Central memory CD8-positive, alpha-beta T cell (primary cell): ENCODE data around the gene AGRN.

Source experiments
- ATAC-seq: fragments of 150-1000 bp; cut with Tn5 transposase; replicated peaks from 2 replicates; pipeline ENCODE4 v1.10.0; 2022; ENCODE audit warnings: mild to moderate bottlenecking, moderate FRiP score, moderate number of reproducible peaks; ENCODE audit not compliant: poor library complexity, severe bottlenecking; ENCODE audit errors: extremely low read depth
- DNase-seq, 2 donors: peaks; one replicate each; pipeline ENCODE4 v3.0.0; 2021; ENCODE audit warnings: low spot score in 2 of 2
- H3K27ac Mint-ChIP-seq: one replicate; pipeline ENCODE4 v1.8.0; 2022; ENCODE audit warnings: low read depth, mild to moderate bottlenecking, moderate library complexity, mixed read lengths
- H3K27me3 Mint-ChIP-seq: one replicate; pipeline ENCODE4 v1.8.0; 2022; ENCODE audit warnings: mixed read lengths
- H3K36me3 Mint-ChIP-seq: one replicate; pipeline ENCODE4 v1.8.0; 2022; ENCODE audit warnings: mild to moderate bottlenecking, moderate library complexity, mixed read lengths; ENCODE audit not compliant: insufficient read depth
- H3K4me1 Mint-ChIP-seq: one replicate; pipeline ENCODE4 v1.8.0; 2022; ENCODE audit warnings: mixed read lengths
- H3K4me3 Mint-ChIP-seq: one replicate; pipeline ENCODE4 v1.8.0; 2022; ENCODE audit warnings: mild to moderate bottlenecking, moderate library complexity, mixed read lengths
- H3K9me3 Mint-ChIP-seq: one replicate; pipeline ENCODE4 v1.8.0; 2022; ENCODE audit warnings: mixed read lengths

Gene AGRN

DNA sequence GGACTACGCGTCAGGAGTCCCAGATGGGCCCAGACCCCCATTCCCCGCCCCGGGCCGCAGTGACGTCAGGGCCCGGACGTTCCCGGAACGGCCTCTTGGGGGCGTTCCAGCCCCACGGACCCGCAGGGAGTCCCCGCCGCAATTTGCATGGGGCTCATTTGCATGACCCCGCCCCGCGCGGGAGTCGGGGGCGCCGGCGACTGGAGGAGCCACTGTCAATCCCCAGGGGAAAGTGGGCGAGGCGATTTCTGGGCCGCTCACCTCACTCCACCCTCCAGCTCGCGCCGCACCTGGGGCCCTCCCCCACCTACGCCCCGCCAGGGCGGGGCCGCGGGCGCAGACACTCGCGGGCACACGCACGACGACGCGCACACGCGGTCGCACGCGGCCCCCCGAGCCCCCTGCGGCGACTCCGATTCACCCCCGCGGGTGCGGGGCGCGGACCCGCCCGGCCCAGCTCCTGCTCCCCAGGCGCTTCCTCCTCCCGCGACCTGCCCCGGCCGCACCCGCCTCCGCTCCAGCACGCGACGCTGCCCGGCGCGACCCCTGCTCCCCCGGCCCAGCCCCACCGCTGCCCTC, 13.2 kb downstream of the AGRN start:
- H3K27me3 Mint-ChIP-seq: peaks cover 36% of the 10 kb centered on the region
- peak overlapping the region; percentile 70 for H3K4me3 Mint-ChIP-seq
- peak; percentile 62 to 64 for DNase-seq
- no peak overlapping the region for H3K27ac Mint-ChIP-seq
- peak; percentile 74 for ATAC-seq
- H3K9me3 Mint-ChIP-seq: no peaks in the 10 kb centered on the region
- H3K36me3 Mint-ChIP-seq: peaks cover 2% of the 10 kb centered on the region
- peaks cover 8% of the 10 kb centered on the region for H3K4me1 Mint-ChIP-seq

DNA sequence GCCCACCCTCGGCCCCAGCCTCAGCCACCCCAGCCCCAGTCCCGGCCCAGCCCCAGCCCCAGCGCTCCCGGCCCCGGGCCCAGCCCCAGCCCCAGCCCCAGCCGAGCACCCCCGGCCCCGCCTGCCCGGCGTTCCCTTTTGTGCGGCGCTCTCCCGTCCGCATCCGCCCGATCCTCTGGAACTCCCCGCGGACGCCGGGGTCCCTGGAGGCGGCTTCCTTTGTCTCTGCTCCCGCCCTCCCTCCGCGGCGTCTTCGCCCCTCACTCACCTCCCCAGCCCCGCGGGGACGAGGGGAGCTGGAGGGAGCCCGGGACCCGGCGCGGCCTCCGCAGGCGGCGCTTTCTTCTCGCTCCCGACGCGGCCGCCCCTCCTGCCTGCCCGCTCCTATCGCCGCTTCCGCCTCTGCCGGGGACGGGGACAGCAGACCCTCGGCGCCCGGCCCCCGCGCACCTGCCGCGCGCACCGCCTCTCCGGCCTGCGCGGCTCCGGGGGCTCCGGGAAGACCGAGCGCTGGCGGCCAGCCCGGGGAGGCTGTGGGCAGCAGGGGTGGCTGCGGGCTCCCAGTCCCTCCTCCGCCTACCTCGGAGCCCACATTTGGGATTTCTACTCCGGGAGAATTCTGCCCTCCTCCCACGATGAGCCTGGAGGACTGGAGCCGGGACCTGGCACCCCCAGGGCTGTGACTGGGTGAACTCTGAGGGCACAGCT, 14.0 kb downstream of the AGRN start:
- Mint-ChIP-seq H3K4me1 (peaks cover 13% of the 10 kb centered on the region), H3K27me3 (peaks cover 44% of the 10 kb centered on the region), H3K36me3 (peaks cover 2% of the 10 kb centered on the region), H3K4me3 (peak overlapping the region; percentile 34), H3K27ac (no peak overlapping the region), H3K9me3 (no peaks in the 10 kb centered on the region)
- DNase-seq: no peak
- no peak for ATAC-seq

DNA sequence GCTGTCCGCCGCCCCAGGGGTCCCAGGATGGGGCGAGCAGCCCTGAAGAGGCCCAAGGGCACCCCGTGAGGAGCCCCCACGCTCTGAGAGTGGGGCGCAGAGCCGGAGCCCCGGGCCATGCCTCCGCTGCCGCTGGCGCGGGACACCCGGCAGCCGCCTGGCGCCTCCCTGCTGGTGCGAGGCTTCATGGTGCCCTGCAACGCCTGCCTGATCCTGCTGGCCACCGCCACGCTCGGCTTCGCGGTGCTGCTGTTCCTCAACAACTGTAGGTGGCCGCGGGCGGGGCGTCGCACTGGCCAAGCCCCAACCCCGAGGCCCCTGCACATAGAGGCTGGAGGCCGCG, 14.5 kb downstream of the AGRN start:
- Mint-ChIP-seq H3K9me3 (no peaks in the 10 kb centered on the region), H3K36me3 (peaks cover 2% of the 10 kb centered on the region), H3K4me3 (peak overlapping the region; percentile 34), H3K27me3 (peaks cover 47% of the 10 kb centered on the region), H3K4me1 (peaks cover 17% of the 10 kb centered on the region), H3K27ac (no peak overlapping the region)
- DNase-seq (no peak), ATAC-seq (no peak)

DNA sequence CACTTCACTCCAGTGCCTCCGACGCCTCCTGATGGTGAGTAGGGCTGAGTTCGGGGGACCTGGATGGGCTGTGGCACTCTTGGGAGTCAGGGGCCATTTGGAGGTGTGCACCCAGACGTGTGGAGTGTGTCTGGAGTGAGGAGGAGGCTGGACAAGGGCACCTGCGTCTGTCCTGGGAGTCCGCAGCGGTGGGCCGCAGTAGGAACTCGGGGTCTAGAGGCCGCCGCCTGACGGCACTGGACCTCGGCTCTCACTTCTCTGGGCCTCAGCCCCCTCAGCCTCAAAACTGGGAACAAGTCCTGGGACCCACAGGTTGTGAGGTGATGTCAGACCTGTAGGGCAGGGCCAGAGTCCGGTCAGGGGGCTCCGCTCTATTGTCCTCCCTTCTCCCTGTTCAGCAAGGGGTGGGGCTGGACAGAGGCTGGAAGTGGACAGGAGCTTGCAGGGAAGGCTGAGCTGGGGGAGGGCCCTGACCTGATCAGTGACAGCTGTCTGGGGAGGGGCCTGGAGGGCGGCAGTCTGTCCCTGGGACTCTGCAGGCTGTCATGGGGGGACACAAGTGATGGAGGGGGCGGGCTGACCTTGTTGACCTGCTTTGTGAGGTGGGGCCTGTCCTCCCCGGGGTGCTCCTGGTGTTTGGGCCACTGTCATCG, 15.5 kb downstream of the AGRN start:
- Mint-ChIP-seq H3K27me3 (peaks cover 47% of the 10 kb centered on the region), H3K9me3 (no peaks in the 10 kb centered on the region), H3K36me3 (peaks cover 2% of the 10 kb centered on the region), H3K27ac (no peak overlapping the region), H3K4me1 (peaks cover 24% of the 10 kb centered on the region), H3K4me3 (no peak overlapping the region)
- no peak for ATAC-seq
- DNase-seq: no peak

DNA sequence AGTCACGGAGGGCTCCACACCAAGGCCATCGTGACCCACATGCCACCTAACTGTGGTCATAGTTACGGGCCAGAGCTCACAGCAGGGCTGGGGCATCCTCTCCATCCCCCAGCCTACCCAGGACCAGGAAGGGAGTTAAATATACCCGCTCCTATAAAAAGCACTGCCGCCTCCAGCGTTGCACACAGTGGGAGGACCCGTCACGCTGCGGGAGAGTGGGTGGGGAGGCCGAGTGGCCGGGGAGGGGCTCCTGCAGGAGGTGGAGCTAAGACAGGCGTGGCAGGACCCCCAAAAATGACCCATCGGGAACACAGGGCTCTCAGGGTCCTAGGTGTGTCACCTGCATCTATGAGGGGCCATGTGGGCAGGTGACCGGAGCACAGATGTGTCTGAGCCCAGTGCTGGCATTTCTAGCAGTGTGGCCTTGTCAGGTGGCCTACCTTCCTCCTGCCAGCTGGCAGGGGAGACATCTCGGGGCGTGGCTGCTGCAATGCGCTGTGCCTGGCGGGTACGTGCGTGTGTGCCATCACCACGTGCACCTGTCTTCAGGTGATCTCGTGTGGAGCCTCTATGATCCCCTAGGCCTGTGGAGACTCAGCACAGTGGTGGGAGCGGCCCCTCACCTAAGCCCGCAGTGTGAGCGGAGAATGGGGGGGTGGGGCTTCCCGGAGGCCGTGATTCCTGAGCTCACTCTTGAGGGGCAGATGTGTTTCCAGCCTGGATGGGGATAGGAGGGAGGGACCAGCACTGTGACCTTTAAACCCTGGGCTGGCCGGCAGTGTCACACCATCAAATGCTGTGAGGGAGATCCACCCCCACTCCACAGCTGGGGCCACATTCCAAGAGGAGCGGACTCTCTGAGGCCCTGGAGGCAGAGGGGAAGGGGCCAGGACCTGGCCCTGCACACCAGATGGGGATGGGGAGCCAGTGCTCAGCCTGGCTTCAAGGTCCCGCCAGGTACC, 17.7 kb downstream of the AGRN start:
- ATAC-seq (no peak), DNase-seq (no peak)
- Mint-ChIP-seq H3K4me1 (peaks cover 16% of the 10 kb centered on the region), H3K27me3 (peaks cover 36% of the 10 kb centered on the region), H3K9me3 (no peaks in the 10 kb centered on the region), H3K4me3 (no peak overlapping the region), H3K27ac (no peak overlapping the region), H3K36me3 (no peaks in the 10 kb centered on the region)

DNA sequence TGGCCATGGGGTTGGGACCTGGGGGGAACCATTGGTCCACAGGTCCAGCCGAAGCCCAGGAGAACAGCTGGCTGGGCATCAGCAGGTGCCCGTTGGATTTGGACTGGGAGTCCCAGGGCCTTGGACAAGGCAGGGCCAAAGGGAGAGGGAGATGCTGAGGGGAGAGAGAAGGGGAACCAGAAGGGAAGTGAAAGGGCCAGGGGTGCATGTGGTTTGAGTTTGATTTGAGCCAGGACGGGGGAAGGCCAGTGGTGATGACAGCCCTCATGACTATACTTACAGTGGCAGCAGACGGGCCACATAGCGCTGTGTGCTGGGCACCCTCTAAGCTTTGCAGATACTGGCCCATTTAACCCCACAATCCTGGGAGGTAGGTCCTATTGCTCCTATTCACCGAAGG, 18.8 kb downstream of the AGRN start:
- peaks cover 4% of the 10 kb centered on the region for H3K9me3 Mint-ChIP-seq
- no peak for DNase-seq
- peaks cover 35% of the 10 kb centered on the region for H3K27me3 Mint-ChIP-seq
- H3K36me3 Mint-ChIP-seq: peaks cover 1% of the 10 kb centered on the region
- ATAC-seq: no peak
- H3K4me1 Mint-ChIP-seq: peaks cover 16% of the 10 kb centered on the region
- no peak overlapping the region for H3K27ac Mint-ChIP-seq
- peak overlapping the region; percentile 23 for H3K4me3 Mint-ChIP-seq

DNA sequence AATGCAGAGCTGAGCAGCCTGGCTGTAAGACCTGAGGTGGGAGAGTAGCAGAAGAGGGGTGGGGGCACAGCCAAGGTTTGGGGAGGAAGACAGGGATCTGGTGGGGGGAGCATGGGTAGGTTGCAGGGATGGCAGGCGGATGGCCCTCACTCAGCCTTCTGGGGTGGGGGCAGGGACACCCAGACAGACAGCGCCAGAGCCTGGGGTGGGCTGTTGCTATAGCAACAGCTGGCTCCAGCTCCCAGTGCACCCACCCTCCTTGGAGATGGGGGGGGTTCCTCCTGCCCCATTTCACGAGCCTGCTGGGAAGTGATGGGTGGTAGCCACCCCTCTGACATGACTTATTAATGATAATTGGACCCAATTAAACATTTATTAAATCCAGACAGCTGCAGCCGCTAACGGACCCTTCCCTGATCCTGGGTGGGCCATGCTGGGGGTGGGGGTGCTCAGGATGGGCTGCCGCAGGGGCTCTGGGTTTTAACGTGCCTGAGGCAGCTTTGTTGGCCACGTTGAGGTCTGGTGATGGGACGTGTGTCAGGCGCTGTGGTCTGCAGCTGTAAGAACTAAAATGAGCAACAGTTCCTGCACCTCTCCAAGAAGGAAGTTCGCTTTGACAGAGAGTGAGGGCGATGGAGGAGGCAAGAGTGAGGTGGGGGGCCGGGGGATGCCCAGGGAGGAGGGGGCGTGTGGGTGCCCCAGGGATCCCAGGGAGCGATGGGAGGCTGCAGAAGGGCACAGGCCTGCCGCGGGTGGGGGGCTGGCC, 19.4 kb downstream of the AGRN start:
- peaks cover 4% of the 10 kb centered on the region for H3K9me3 Mint-ChIP-seq
- peaks cover 16% of the 10 kb centered on the region for H3K4me1 Mint-ChIP-seq
- H3K27ac Mint-ChIP-seq: peak overlapping the region; percentile 58
- peaks cover 35% of the 10 kb centered on the region for H3K27me3 Mint-ChIP-seq
- H3K36me3 Mint-ChIP-seq: peaks cover 1% of the 10 kb centered on the region
- H3K4me3 Mint-ChIP-seq: peak overlapping the region; percentile 65
- ATAC-seq (no peak), DNase-seq (no peak)

DNA sequence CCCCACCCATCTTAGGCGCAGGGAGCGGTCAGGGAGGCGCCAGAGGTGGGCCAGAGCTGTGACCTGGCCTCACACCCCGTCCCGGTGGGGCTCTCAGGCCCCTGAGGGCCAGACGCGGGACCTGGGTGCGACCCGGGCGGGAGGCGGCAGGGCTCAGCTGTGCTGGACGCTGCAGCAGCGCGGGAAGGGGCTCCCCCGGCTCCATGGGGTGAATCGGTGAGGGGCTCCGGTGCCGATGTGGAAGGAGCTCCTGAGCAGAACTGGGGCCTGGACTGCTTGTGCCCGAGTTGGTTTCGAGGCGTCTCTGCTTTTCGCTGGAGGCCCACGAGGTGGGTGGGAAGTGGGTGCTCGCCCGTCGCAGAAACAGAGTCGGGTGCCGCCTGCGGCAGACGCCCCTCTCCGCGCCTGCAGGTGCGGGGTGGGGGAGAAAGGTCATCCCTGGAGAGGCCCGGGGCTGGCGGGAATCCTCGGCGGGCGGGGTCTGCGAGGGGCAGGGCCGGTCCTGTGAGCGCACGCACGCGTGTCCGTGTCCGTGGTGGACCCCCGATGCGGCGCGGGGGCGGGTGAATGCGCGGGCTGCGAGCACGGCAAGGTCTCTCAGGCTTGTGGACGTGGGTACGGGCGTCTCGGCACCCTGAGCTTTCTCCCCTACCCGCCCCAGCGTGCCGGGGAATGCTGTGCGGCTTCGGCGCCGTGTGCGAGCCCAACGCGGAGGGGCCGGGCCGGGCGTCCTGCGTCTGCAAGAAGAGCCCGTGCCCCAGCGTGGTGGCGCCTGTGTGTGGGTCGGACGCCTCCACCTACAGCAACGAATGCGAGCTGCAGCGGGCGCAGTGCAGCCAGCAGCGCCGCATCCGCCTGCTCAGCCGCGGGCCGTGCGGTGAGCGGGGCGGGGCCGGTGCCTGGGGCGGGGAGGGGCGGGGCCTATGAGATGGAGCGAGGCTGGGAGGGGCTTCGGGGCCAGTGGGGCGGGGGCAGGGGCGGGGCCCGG, 20.4 kb downstream of the AGRN start:
- peaks cover 16% of the 10 kb centered on the region for H3K4me1 Mint-ChIP-seq
- peaks cover 1% of the 10 kb centered on the region for H3K36me3 Mint-ChIP-seq
- peak overlapping the region; percentile 58 for H3K27ac Mint-ChIP-seq
- ATAC-seq: peak; percentile 94
- H3K27me3 Mint-ChIP-seq: peaks cover 32% of the 10 kb centered on the region
- H3K9me3 Mint-ChIP-seq: peaks cover 4% of the 10 kb centered on the region
- peak overlapping the region; percentile 65 for H3K4me3 Mint-ChIP-seq
- peak; percentile 51 to 63 for DNase-seq

DNA sequence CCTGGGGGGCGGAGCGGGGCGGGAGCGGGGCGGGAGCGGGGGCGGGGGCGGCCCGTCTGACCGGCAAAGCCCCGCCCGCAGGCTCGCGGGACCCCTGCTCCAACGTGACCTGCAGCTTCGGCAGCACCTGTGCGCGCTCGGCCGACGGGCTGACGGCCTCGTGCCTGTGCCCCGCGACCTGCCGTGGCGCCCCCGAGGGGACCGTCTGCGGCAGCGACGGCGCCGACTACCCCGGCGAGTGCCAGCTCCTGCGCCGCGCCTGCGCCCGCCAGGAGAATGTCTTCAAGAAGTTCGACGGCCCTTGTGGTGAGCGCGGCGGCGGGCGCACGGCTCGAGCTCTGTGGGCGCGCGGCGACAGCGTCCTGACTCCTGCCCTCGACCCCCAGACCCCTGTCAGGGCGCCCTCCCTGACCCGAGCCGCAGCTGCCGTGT, 21.2 kb downstream of the AGRN start:
- ATAC-seq: no peak
- H3K27ac Mint-ChIP-seq: no peak overlapping the region
- peaks cover 4% of the 10 kb centered on the region for H3K9me3 Mint-ChIP-seq
- DNase-seq: no peak
- peaks cover 1% of the 10 kb centered on the region for H3K36me3 Mint-ChIP-seq
- peaks cover 16% of the 10 kb centered on the region for H3K4me1 Mint-ChIP-seq
- H3K27me3 Mint-ChIP-seq: peaks cover 24% of the 10 kb centered on the region
- peak overlapping the region; percentile 20 for H3K4me3 Mint-ChIP-seq

DNA sequence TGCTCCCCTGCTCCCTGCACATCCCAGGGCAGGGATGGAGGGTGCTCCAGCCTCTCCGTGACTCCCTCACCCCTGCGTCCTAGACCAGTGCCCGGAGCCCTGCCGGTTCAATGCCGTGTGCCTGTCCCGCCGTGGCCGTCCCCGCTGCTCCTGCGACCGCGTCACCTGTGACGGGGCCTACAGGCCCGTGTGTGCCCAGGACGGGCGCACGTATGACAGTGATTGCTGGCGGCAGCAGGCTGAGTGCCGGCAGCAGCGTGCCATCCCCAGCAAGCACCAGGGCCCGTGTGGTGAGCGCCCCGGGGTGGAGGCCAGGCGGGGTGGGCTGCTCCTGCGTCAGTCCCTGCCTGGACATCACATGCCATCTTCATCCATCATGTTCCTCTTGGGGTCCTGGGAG, 22.0 kb downstream of the AGRN start:
- ATAC-seq (no peak), DNase-seq (no peak)

DNA sequence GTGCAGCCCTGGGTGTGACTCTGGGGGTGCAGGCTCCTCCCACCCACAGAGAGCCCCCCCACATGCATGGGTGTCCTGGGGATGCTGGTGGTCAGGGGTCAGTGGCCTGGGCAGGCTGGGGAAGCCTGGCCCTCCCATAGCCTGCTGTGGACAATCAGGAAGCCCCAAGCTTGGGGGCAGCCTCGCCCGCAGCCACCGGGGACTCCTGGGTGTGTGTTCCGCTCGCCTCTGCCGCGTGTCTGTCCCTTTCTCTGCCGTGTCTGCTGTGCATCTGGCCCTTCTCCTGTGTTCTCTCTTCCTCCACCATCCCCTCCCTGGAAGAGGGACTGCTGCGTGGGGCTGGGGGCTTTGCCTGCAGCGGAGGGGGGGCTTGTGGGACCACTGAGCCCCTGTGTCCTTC, 22.9 kb downstream of the AGRN start:
- ATAC-seq: no peak
- no peak for DNase-seq
- H3K27ac Mint-ChIP-seq: peak overlapping the region; percentile 84
- H3K9me3 Mint-ChIP-seq: peaks cover 4% of the 10 kb centered on the region
- peaks cover 3% of the 10 kb centered on the region for H3K36me3 Mint-ChIP-seq
- H3K4me3 Mint-ChIP-seq: peak overlapping the region; percentile 58
- H3K4me1 Mint-ChIP-seq: peaks cover 16% of the 10 kb centered on the region
- H3K27me3 Mint-ChIP-seq: peaks cover 14% of the 10 kb centered on the region

More for the DNA sequence above, 22.0 kb downstream of the AGRN start:
- peaks cover 4% of the 10 kb centered on the region for H3K9me3 Mint-ChIP-seq
- H3K27ac Mint-ChIP-seq: no peak overlapping the region
- peaks cover 16% of the 10 kb centered on the region for H3K4me1 Mint-ChIP-seq
- H3K36me3 Mint-ChIP-seq: peaks cover 1% of the 10 kb centered on the region
- H3K4me3 Mint-ChIP-seq: no peak overlapping the region
- peaks cover 17% of the 10 kb centered on the region for H3K27me3 Mint-ChIP-seq
